Activated gamma-delta T cell (primary cell): ENCODE measurements around the gene SCUBE3.

Experiments
- DNase-seq: peaks from one replicate; lab custom pipeline; 2025; lab: John Stamatoyannopoulos, UW

Gene SCUBE3

DNA sequence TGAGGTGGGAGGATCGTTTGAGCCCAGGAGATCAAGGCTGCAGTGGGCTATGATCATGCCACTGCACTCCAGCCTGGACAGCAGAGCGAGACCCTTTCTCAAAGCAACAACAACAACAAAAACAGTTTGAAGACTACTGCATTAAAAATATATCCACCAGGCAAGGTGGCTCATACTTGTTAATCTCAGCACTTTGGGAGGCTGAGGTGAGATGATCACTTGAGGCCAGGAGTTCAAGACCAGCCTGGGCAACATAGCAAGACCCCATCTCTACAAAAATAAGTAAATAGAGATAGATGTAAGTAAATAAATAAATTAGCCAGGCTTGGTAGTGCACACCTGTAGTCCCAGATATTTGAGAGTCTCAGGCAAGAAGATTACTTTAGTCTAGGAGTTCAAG lies 58.2 kb downstream of the SCUBE3 start:
- no peak for DNase-seq

GRCh38 chr6:35273822-35274559 lies 60.2 kb downstream of the SCUBE3 start:
- no peak for DNase-seq

DNA sequence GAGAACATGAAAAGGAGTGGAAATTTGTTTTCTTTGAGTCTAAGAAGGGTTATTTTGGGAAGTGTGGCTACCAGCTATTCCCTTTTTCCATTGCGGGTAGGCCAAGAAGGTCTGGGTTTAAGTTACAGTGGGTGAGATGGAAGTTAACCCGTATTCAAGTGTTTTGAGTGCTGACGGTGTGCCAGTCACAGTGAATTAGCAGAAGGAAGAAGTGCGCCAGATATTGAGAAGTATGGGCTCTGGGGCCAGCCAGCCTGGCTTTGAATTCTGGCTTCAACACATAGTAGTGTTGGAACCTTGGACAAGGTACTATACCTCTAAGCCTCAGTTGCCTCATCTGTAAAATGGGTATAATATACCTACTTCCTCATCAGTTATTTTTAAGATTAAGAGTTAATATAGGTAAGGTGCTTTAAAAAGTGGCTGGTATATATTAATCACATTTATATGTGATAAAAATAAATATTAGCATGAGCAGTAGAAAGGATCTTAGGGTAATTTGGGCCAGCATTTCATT lies 62.0 kb downstream of the SCUBE3 start:
- DNase-seq = no peak

DNA sequence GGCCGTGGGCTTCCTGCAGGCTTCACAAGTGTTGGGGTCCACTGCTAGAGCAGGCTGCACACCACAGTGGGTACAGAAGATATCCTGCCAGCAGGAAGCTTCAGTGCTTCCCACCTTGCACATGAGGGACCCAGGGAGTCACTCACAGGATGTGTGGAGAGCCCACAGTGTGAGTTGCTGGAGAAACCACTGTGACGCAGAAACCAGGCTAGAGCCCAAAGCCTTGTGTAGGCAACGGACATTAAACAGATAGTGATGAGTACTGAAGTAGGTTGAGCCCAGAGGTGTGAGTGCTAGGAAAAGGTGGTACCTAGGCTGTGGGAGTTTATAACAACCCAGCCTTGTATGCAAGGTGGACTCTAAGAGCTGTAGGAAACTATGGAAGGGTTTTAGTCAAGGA lies 65.0 kb downstream of the SCUBE3 start:
- DNase-seq = no peak

DNA sequence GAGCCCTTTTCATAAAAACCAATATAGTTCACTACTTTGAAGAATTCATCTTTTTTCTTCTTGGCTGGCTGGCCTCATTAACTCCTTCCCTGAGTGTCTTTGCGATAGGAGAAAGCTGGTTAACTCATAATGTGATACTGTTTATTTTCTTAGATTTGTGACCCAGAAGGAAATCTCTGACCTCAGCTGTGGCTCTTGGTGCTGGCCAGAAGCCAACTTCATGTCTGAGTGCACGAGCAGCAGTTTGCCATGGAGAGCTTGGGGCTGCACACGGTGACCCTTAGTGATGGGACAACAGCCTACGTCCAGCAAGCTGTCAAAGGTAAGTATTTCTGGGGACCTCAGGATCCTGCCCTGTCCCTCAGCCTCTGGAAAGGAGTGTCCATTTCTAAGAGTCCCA lies 67.1 kb downstream of the SCUBE3 start:
- no peak for DNase-seq

GRCh38 chr6:35282472-35282871 lies 68.7 kb downstream of the SCUBE3 start:
- no peak for DNase-seq

DNA sequence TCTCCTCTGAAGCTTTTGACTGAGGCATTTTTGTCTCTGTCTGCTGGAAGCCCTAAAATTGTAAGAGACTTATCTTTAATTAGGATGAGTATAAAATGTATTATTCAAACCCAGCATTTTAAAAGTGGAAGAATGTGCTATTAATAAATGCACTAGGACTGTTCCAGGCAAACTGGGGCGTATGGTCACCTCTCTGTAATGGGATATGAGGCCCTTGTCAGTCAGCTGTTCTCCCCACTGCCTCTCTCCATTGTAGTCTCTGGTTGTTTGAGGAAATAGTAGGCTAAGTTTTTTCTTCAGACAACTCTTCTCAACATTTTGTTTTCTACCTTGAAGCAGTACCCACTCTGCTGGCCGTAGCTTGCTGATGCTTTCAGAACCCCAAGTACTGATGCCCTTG lies 69.6 kb downstream of the SCUBE3 start:
- no peak for DNase-seq

DNA sequence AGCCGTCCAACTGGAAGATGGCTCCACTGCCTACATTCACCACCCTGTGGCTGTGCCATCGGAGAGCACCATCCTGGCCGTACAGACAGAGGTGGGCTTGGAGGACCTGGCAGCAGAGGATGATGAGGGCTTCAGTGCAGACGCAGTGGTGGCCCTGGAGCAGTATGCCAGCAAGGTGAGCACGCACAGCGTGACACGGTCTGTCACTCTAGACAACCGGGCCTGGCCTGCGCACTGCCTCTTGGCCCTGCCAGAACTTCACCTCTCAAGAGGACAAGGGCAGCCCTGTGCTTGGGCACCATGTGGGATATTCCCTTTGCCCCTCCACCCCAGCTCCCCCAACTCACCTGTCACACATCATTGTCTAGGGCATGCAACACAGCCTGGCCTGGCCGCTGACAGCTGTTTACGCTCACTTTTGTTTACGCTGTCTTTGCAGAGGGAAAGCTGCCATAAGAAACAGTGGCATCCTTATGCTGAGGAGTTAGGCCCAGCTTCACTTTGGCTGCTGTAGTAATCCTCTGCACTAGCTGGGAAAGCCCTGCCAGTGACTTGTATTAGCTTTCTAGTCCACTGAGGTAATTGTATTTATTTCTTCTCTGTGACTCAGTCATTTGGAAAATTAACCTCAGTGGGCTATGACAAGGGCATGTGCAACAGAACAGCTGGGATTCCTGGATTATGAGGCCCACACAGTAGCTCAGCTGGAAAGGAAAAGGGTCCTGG lies 74.1 kb downstream of the SCUBE3 start:
- no peak for DNase-seq

DNA sequence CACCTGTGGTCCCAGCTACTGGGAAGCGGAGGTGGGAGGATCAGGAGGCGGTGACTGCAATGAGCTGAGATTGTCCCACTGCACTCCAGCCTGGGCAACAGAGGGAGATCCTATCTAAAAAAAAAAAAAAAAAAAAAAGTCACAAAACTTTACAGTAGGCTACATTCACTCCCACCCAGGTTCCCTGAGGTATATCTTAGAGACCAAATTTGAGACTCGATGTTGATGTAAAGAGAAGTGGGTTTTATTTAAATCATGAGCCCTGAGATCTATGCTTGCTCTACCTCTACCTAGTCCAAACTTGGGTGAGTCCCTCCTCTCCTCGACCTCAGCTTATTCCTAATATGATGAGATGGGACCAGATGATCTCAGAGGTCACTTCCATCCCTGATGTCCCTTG lies 75.1 kb downstream of the SCUBE3 start:
- DNase-seq = no peak

- no peak for DNase-seq
Observed at GRCh38 chr6:35291491-35291890, 77.7 kb downstream of the SCUBE3 start.

- no peak for DNase-seq
Observed at GRCh38 chr6:35292494-35292893, 78.7 kb downstream of the SCUBE3 start.

GRCh38 chr6:35293681-35294080 lies 79.9 kb downstream of the SCUBE3 start:
- DNase-seq = no peak

DNA sequence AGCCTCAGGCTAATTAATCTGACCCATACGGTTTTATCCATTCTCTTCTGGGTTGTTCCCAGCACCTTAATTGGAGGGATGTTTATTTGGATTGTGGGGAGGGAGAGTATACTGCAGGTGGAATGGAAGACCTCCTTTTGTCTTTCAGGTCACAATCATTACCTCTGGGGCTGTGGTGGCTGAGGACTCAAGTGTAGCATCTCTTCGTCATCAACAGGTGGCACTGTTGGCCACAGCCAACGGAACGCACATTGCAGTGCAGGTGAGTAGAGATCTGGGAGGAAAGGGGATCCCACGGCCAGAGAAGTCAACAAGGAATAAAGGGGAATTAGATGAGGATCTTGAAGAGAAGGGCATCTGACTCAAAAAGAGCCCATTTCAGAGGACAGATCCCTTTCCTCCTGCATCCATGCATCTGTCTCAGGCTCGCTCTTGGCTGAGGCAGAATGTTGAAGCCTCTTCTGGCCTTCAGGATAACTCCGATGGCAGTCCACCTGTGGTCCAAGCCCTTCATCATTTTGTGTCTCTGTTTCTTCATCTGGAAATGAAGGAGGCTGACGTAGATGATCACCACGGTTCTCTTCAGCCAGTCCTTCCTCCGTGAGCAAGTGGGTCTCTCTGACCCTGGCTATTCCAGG lies 80.7 kb downstream of the SCUBE3 start:
- DNase-seq = no peak

- no peak for DNase-seq
Observed at GRCh38 chr6:35295036-35295435, 81.3 kb downstream of the SCUBE3 start.

DNA sequence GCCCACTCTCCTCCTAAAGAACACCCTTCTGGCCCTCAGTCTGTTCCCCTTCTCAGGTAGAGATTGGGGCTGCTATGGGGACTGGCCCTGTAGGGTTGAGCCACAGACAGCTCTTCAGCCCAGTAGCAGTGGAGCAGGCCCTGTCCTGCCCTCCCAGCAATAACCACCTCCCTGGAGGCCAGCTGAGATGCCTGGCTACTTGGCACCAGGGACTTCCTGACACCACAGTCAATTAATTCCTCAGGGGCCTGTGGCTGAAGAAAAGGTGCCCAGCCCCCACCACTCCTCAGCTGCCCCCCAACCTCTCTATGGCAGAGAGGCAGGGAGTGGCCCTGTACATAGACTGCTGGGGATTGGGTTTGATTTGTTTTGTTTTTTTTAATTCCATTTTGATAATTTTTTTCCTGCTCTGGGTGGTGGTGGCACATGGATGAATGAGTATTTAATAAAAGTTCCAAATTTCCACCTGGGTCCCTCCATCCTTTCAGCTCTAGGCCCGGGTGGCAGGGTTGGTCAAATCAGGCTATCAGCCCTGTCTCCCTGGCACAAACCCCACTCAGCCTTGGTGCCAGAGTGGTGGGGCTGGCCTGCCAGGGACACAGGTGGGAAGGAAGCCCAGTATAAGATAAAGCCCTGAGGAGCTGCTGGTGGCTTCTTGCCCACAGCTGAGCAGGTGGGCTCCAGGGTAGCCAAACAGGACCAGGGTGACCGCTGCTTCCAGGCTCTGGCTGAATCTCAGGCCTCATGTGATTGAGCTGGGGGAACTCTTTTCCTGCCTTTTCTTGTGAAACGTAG lies 82.0 kb downstream of the SCUBE3 start:
- no peak for DNase-seq

GRCh38 chr6:35296931-35297600 lies 83.3 kb downstream of the SCUBE3 start:
- no peak for DNase-seq

DNA sequence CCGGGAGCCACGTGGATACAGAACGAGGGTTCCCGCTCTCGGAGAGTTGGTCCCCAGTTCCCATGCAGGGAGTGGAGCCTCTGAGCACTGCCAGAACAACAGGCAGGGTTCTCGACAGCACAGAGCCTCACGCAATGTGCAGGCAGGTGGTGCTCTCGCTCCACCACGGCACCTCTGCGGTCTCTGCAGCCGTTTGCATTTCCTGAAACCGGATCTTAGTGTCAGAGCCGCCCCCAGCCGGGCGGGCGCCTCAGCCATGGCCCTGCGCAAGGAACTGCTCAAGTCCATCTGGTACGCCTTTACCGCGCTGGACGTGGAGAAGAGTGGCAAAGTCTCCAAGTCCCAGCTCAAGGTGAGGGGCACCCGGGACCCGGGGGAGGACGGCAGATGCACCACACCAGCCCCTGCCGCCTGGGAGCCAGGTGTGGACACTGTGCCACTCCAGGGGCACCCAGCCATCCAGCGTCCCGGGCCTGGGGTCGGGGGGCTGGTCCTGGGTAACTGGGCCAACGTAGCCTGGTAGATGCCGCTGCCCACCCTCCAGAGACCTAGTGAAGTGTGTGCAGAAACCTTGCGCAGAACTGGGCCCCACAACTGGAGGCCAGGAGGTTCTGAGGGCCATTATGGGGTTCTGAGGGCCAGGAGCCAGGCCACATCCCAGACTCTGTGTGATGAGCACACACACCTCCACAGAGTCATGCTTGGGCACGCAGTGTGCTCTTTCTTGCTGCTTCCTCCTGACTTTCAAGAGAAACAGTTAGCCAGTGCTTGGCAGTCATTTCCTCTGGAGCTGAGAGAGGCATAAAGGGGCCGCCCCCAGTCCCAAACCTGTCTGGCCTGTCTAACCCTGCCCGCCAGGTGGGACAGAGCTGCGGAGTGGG lies 84.1 kb downstream of the SCUBE3 start, which contains the start of gene DEF6:
TSS of gene DEF6 (plus strand) at position 218 of the 881 bp plus-strand sequence. CDS start at position 257, 39 bp downstream.
- DNase-seq = peak; percentile 68

DNA sequence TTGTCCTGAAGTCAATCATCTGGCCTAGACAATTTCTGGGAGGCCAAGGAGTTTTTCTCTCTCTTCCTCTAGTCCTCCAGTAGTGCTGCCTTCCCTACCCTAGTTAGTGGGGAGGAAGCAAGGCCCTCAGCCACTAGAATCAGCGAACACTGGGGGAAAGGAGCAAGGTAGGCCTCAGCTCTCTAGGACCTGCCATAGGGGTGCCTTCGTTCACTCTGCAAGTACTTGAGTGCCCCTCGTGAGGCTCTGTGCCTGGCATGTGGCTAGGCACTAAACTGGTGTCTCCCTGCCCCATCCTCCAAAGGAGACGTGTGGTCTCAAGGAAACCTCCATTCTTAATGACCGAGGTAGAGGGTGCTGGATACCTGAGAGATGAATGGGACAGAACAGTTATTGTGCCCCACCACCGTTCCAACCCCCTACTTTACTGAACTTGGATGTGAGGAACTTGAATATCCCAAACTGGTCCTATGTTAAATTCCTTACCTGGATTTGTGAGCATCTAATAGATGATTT lies 84.9 kb downstream of the SCUBE3 start:
- no peak for DNase-seq

GRCh38 chr6:35299674-35300073 lies 85.9 kb downstream of the SCUBE3 start:
- no peak for DNase-seq

DNA sequence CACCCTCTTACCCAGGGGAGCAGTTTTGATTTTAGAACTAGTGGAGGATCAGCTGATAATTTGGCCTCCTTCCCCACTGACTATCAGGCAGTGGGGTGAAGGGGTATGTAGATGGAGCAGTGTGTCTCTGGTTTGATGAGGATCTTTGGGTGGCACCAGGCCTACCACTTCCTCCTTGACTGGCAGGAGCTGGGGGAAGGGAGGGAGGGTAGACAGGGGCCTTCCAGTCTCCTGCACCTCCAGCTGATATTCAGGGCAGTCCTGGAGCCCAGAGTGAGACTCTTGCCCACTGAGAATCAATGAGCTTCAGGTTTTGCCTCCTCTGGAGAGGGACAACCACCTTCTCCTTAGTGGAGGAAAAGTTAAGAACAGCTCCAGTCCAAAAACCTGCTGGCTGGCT lies 87.1 kb downstream of the SCUBE3 start:
- no peak for DNase-seq
